ENCODE results near the gene SYT6. TPM values are rescaled to one million over a fixed set of nuclear protein-coding genes. Genes with fewer than 3 reads are reported as not detected.

Gene SYT6
- total RNA-seq, 4 donors from 2014 or later, result 2.0 TPM; not detected in 3

DNA sequence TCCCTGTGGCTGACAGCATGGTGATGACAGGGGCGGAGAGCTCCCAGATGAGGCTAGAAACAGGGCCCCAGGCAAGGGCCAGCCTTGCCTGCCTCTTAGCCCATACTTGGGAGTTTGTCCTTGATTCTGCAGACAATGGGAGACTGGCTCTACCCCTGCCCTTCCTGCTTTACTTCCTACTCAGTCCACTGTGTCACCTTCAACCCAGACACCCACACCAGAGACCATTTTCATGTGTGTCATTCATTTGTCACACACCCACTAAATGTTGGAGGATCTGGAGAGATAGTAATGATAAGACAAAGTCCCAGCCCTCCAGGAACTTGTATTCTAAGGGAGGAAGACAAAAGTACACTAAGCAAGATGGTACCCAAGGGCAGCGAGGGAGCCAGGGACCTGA lies 43.7 kb downstream of the SYT6 start:
- H3K4me3 ChIP-seq, result no peak overlapping the region
- 88% methylated on average over 2 of the region's 2 CpGs; no CpG with 5 or more reads in 1 of the 2 donors for WGBS, 2 donors (ENCODE audit: low coverage in 1 of 2)
- ATAC-seq, result no peak
- no peaks in the 10 kb centered on the region for H3K9me3 ChIP-seq
- no peak overlapping the region for H3K27ac ChIP-seq
- no peaks in the 10 kb centered on the region for H3K4me1 ChIP-seq
- no peaks in the 10 kb centered on the region for H3K36me3 ChIP-seq
- TF ChIP-seq POLR2A (IDR thresholded peaks at IDR 0.05) (no peak), EP300 (IDR thresholded peaks at IDR 0.05) (no peak), POLR2AphosphoS5 (IDR thresholded peaks at IDR 0.05) (no peak)
- TF ChIP-seq, protein P1, sequence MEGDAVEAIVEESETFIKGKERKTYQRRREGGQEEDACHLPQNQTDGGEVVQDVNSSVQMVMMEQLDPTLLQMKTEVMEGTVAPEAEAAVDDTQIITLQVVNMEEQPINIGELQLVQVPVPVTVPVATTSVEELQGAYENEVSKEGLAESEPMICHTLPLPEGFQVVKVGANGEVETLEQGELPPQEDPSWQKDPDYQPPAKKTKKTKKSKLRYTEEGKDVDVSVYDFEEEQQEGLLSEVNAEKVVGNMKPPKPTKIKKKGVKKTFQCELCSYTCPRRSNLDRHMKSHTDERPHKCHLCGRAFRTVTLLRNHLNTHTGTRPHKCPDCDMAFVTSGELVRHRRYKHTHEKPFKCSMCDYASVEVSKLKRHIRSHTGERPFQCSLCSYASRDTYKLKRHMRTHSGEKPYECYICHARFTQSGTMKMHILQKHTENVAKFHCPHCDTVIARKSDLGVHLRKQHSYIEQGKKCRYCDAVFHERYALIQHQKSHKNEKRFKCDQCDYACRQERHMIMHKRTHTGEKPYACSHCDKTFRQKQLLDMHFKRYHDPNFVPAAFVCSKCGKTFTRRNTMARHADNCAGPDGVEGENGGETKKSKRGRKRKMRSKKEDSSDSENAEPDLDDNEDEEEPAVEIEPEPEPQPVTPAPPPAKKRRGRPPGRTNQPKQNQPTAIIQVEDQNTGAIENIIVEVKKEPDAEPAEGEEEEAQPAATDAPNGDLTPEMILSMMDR (IDR thresholded peaks at IDR 0.05), result no peak
- H3K27me3 ChIP-seq, result no peaks in the 10 kb centered on the region

DNA sequence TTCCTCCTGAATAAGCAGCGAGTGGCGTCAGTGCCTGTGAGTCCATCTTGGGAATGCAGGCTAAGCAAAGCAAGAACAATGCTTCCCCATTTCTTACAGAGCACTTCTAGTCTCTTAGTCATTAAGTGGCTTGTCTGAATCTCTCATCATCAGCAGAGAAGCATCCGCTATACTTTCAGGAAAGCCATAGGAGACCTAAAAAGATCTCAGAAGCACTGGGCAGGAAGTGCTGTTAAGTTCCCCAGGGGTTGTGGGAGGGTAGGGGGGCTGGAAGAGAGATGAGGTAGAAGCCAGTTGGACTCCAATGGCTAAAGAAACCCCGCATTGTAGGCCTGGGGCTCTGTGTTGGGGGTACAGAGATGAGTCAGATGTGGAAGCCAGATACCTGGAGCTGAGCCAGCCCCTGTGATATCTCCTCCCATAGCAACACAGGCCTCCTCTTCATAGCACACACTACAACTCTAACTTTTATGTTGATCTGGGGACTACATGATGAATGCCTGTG lies 44.9 kb downstream of the SYT6 start:
- WGBS, 2 donors (ENCODE audit: low coverage in 1 of 2), result 83 to 88% methylated on average over 2 to 4 of the region's 4 CpGs
- H3K4me1 ChIP-seq, result no peaks in the 10 kb centered on the region
- H3K9me3 ChIP-seq, result no peaks in the 10 kb centered on the region
- H3K4me3 ChIP-seq, result no peak overlapping the region
- no peak overlapping the region for H3K27ac ChIP-seq
- no peaks in the 10 kb centered on the region for H3K36me3 ChIP-seq
- TF ChIP-seq, protein P1 (IDR thresholded peaks at IDR 0.05), result no peak
- TF ChIP-seq POLR2AphosphoS5 (IDR thresholded peaks at IDR 0.05) (no peak), POLR2A (IDR thresholded peaks at IDR 0.05) (no peak), EP300 (IDR thresholded peaks at IDR 0.05) (no peak)
- ATAC-seq, result no peak
- H3K27me3 ChIP-seq, result no peaks in the 10 kb centered on the region

DNA sequence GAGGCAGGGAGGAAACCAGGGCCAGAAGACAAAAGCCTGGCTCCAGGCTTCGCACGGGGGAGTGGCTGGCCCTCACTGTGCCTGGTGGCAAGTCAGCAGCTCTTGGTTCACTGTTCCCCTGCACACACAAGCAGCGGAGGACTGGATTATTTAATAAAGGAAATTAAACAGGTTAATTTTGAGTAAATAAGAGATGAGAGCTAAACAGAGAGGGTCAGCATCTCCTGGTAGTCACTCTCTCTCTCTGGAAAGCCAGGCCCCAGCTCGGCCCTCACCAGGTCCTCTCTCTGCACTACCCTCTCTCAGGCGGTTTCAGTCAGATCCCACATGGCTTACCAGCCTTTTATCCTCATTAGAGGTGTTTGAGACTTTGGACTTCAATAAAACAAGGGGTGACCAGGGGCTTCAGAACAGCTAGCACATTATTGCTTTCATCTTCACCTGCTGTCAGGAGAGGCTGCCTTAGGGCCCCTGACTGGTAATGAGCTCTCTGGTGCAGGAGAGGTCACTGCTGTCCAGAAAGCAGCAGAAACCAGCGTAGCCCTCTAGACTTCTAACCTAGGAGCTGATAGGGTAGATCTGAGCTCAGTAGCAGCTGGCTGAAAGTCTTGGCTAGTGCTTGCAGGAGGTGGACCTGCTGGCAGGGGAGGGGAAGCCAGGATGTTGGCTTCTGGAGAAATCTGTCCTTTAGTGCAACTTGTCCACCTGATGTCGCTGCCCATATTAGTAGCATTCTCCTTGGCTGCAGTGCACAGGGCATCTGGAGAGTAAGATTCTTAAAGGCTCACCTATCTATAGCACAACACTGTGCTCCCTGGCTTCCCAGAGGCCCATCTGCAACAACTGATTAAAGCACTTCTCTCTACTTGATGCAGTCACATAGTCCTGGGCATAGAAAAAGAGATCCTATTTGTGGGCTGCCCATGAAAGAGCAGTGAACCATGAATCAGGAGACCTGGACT lies 45.9 kb downstream of the SYT6 start:
- Histone ChIP-seq H3K9me3 (no peaks in the 10 kb centered on the region), H3K36me3 (no peaks in the 10 kb centered on the region), H3K4me3 (no peak overlapping the region), H3K27me3 (no peaks in the 10 kb centered on the region), H3K27ac (no peak overlapping the region), H3K4me1 (no peaks in the 10 kb centered on the region)
- TF ChIP-seq EP300 (IDR thresholded peaks at IDR 0.05), result no peak
- TF ChIP-seq POLR2A (IDR thresholded peaks at IDR 0.05), result no peak
- no peak for TF ChIP-seq POLR2AphosphoS5 (IDR thresholded peaks at IDR 0.05)
- TF ChIP-seq, protein P1 (IDR thresholded peaks at IDR 0.05), result no peak
- ATAC-seq, result no peak
- WGBS, 2 donors (ENCODE audit: low coverage in 1 of 2), result 93 to 100% methylated on average over 2 to 5 of the region's 7 CpGs

DNA sequence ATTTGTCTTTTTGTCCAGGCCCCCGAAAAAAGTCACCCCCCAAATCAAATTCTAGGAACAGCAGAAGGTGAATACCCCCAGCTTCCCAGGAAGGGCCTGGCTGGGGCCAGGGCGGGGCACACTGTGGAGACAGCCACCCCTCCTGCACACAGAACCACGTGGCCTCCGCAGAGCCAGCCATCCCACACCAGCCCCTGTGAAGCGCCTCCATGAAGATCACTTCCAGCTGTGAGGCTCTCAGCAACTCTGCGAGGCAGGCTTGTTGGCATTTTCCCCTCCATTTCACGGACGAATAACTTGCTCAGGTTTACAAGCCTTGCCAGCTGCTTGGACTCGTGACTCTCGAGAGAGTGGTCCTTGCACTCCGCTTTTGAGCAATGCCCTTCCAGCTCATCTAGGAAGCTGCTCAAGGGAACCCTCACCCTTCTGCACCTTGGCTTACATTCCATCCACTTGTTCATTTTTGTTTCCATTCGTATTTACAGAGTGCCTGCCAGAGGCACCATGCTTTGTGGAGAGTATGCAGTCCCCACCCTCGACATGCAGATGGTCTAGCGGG lies 48.2 kb downstream of the SYT6 start:
- no peak for ATAC-seq
- H3K27ac ChIP-seq, result no peak overlapping the region
- no peaks in the 10 kb centered on the region for H3K4me1 ChIP-seq
- H3K27me3 ChIP-seq, result no peaks in the 10 kb centered on the region
- TF ChIP-seq POLR2AphosphoS5 (IDR thresholded peaks at IDR 0.05), result no peak
- no peak for TF ChIP-seq EP300 (IDR thresholded peaks at IDR 0.05)
- TF ChIP-seq, protein P1 (IDR thresholded peaks at IDR 0.05), result no peak
- TF ChIP-seq POLR2A (IDR thresholded peaks at IDR 0.05), result no peak
- no peaks in the 10 kb centered on the region for H3K36me3 ChIP-seq
- 60 to 72% methylated on average over 7 of the region's 14 CpGs for WGBS, 2 donors (ENCODE audit: low coverage in 1 of 2)
- H3K9me3 ChIP-seq, result no peaks in the 10 kb centered on the region
- H3K4me3 ChIP-seq, result no peak overlapping the region

Measured in gastroesophageal sphincter (tissue), 4 donors.